Neural cell (in vitro differentiated cells): Measurements from ENCODE around the gene SLIT3. TPM values are rescaled to one million over a fixed set of nuclear protein-coding genes. Genes with fewer than 3 reads are reported as not detected.

Experiments used
- H2AFZ ChIP-seq: fragments of 200-600, 300-800 bp; sonication (generic), shearing (Covaris generic); 2 replicates; pipeline ENCODE4 v1.6.0; 2014; ENCODE audit warnings: low read depth, mild to moderate bottlenecking, antibody characterized with exemption, low read length, moderate library complexity
- H3F3A ChIP-seq: fragments of 200-600 bp; shearing (Covaris generic); 2 replicates; pipeline ENCODE4 v1.6.1; 2016; ENCODE audit warnings: mild to moderate bottlenecking, moderate library complexity, mixed read lengths, antibody characterized with exemption, low read length; ENCODE audit not compliant: insufficient read depth, poor library complexity, severe bottlenecking
- H3K27ac ChIP-seq: fragments of 200-600, 300-800 bp; sonication (generic), shearing (Covaris generic); 2 replicates; pipeline ENCODE4 v1.5.1; 2014; ENCODE audit warnings: mild to moderate bottlenecking, low read length, moderate library complexity
- H3K27me3 ChIP-seq: fragments of 300-800, 200-600 bp; sonication (generic), shearing (Covaris generic); 2 replicates; pipeline ENCODE4 v1.6.0; 2014; ENCODE audit warnings: mild to moderate bottlenecking, low read depth, low read length, moderate library complexity; ENCODE audit not compliant: insufficient read depth
- H3K36me3 ChIP-seq: fragments of 300-800, 200-600 bp; sonication (generic), shearing (Covaris generic); 2 replicates; pipeline ENCODE4 v1.5.1; 2014; ENCODE audit warnings: mild to moderate bottlenecking, antibody characterized with exemption, low read length, moderate library complexity; ENCODE audit not compliant: insufficient read depth
- H3K4me2 ChIP-seq: fragments of 300-800, 200-600 bp; sonication (generic), shearing (Covaris generic); 2 replicates; pipeline ENCODE4 v1.6.0; 2014; ENCODE audit warnings: mild to moderate bottlenecking, low read length
- H3K4me3 ChIP-seq: fragments of 300-800, 200-600 bp; sonication (generic), shearing (Covaris generic); 2 replicates; pipeline ENCODE4 v1.5.1; 2014; ENCODE audit warnings: mild to moderate bottlenecking, low read length, moderate library complexity
- H3K79me2 ChIP-seq: fragments of 200-600 bp; shearing (Covaris generic); replicated peaks from 2 replicates; pipeline ENCODE4 v1.6.0; 2014; ENCODE audit warnings: mild to moderate bottlenecking, low read length, moderate library complexity; ENCODE audit not compliant: insufficient read depth
- H3K9ac ChIP-seq: fragments of 300-800, 200-600 bp; sonication (generic), shearing (Covaris generic); 2 replicates; pipeline ENCODE4 v1.6.1; 2016; ENCODE audit warnings: mild to moderate bottlenecking, low read length, mixed read lengths
- H3K9me2 ChIP-seq: fragments of 200-600 bp; shearing (Covaris generic); 2 replicates; pipeline ENCODE4 v1.6.1; 2016; ENCODE audit warnings: mild to moderate bottlenecking, low read length, mixed read lengths; ENCODE audit not compliant: insufficient read depth
- H3K9me3 ChIP-seq: fragments of 200-600, 300-800 bp; sonication (generic), shearing (Covaris generic); 2 replicates; pipeline ENCODE4 v1.6.1; 2016; ENCODE audit warnings: mild to moderate bottlenecking, mixed run types, low read length, moderate library complexity, mixed read lengths
- H4K20me1 ChIP-seq: fragments of 200-600 bp; shearing (Covaris generic); 2 replicates; pipeline ENCODE4 v1.6.1; 2016; ENCODE audit warnings: mild to moderate bottlenecking, mixed run types; ENCODE audit not compliant: insufficient read depth
- CTCF ChIP-seq: fragments of 450-650 bp; IDR thresholded peaks from 2 replicates; pipeline ENCODE4 v1.5.1; 2014; ENCODE audit warnings: antibody characterized with exemption, mild to moderate bottlenecking, moderate library complexity; ENCODE audit not compliant: poor library complexity, severe bottlenecking
- EP300 ChIP-seq: fragments of 450-650 bp; conservative IDR thresholded peaks from 2 replicates; pipeline ENCODE4 v1.6.1; 2014; ENCODE audit warnings: antibody characterized with exemption, mild to moderate bottlenecking, moderate library complexity; ENCODE audit not compliant: poor library complexity, severe bottlenecking
- EZH2 ChIP-seq: fragments of 200-600, 300-800 bp; shearing (Covaris generic), sonication (generic); IDR thresholded peaks from 2 replicates; pipeline ENCODE4 v1.6.1; 2014; ENCODE audit warnings: antibody characterized with exemption, low read length, borderline replicate concordance, mild to moderate bottlenecking; ENCODE audit not compliant: insufficient read depth, poor library complexity, severe bottlenecking
- MXI1 ChIP-seq: fragments of 450-650 bp; conservative IDR thresholded peaks from 2 replicates; pipeline ENCODE4 v1.6.1; 2014; ENCODE audit warnings: antibody characterized with exemption, mild to moderate bottlenecking; ENCODE audit not compliant: poor library complexity, severe bottlenecking
- POLR2AphosphoS5 ChIP-seq: IDR thresholded peaks from 2 replicates; pipeline ENCODE4 v1.6.1; 2012
- RAD21 ChIP-seq: fragments of 450-650 bp; conservative IDR thresholded peaks from 2 replicates; pipeline ENCODE4 v1.6.1; 2014; ENCODE audit warnings: antibody characterized with exemption, mild to moderate bottlenecking, moderate library complexity
- REST ChIP-seq: IDR thresholded peaks from 2 replicates; pipeline ENCODE4 v1.6.1; 2012; ENCODE audit warnings: borderline replicate concordance
- SMC3 ChIP-seq: fragments of 450-650 bp; conservative IDR thresholded peaks from 2 replicates; pipeline ENCODE4 v1.6.1; 2014; ENCODE audit warnings: antibody characterized with exemption, mild to moderate bottlenecking, moderate library complexity; ENCODE audit not compliant: poor library complexity
- TAF1 ChIP-seq: IDR thresholded peaks from 2 replicates; pipeline ENCODE4 v1.6.1; 2012; ENCODE audit warnings: low read depth
- polyA plus RNA-seq: library from polyadenylated mRNA; depleted of rRNA; stranded (reverse); fragments of >200 nt; gene quantifications from 2 replicates; pipeline ENCODE4 v1.2.3, GENCODE V29; 2014

SLIT3 gene
- polyA plus RNA-seq, 1 donor from 2014 or later, result 1.2 TPM

- Histone ChIP-seq H3K27ac (no peak overlapping the region), H3K36me3 (no peaks in the 10 kb centered on the region), H3K4me2 (no peak overlapping the region), H3K9me3 (no peaks in the 10 kb centered on the region), H3F3A (no peaks in the 10 kb centered on the region), H3K4me3 (no peak overlapping the region), H4K20me1 (no peaks in the 10 kb centered on the region), H3K9ac (no peak overlapping the region), H3K79me2 (no peaks in the 10 kb centered on the region), H3K9me2 (no peaks in the 10 kb centered on the region), H2AFZ (no peak overlapping the region), H3K27me3 (no peaks in the 10 kb centered on the region)
- no peak for TF ChIP-seq POLR2AphosphoS5
- TF ChIP-seq EZH2, result no peak
- TF ChIP-seq REST, result no peak
- TF ChIP-seq SMC3, result no peak
- no peak for TF ChIP-seq EP300
- no peak for TF ChIP-seq CTCF
- TF ChIP-seq TAF1, result no peak
- TF ChIP-seq MXI1, result no peak
- TF ChIP-seq RAD21, result no peak
Measured at GRCh38 chr5:168660691-168661090, 640.2 kb downstream of the SLIT3 start.

- Histone ChIP-seq H3K79me2 (no peaks in the 10 kb centered on the region), H2AFZ (no peak overlapping the region), H3K9me3 (no peaks in the 10 kb centered on the region), H3K27me3 (no peaks in the 10 kb centered on the region), H3K4me2 (no peak overlapping the region), H3K9me2 (no peaks in the 10 kb centered on the region), H3K4me3 (no peak overlapping the region), H4K20me1 (no peaks in the 10 kb centered on the region), H3K9ac (no peak overlapping the region), H3K36me3 (no peaks in the 10 kb centered on the region), H3K27ac (no peak overlapping the region), H3F3A (no peaks in the 10 kb centered on the region)
- TF ChIP-seq RAD21, result no peak
- no peak for TF ChIP-seq MXI1
- TF ChIP-seq CTCF, result no peak
- TF ChIP-seq REST, result no peak
- TF ChIP-seq SMC3, result no peak
- no peak for TF ChIP-seq TAF1
- no peak for TF ChIP-seq EZH2
- TF ChIP-seq POLR2AphosphoS5, result no peak
- TF ChIP-seq EP300, result no peak
Measured at GRCh38 chr5:168659286-168659847, 641.6 kb downstream of the SLIT3 start.
